IMR-90 (cell line): ENCODE results near the gene TMEM245. TPM values are rescaled to one million over a fixed set of nuclear protein-coding genes. Genes with fewer than 3 reads are reported as not detected.
A peak's percentile ranks its signal among the peaks of the same experiment; 100 is the strongest.

ENCODE experiments used
- ATAC-seq: fragments of 200-7000 bp; cut with Tn5 transposase; 2 replicates; pipeline ENCODE4 v1.9.1; 2020; ENCODE audit warnings: low read depth, mild to moderate bottlenecking, moderate library complexity
- BruUV-seq: library from RNA; stranded (reverse); fragments of 400-500 nt; replicated peaks from 2 replicates; lab custom pipeline; 2021; lab: Mats Ljungman, UMichigan
- CTCF ChIA-PET: fragments of 300-600 bp; formaldehyde crosslinking; extraction: SDS; loops from one replicate; lab custom pipeline; 2021; ENCODE audit warnings: antibody characterized with exemption; lab: Yijun Ruan, JAX
- POLR2A ChIA-PET: fragments of 300-600 bp; sonication (Branson Sonifier 250); formaldehyde crosslinking; loops from one replicate; lab custom pipeline; 2022; ENCODE audit warnings: antibody characterized with exemption; ENCODE audit not compliant: unreplicated experiment; lab: Charles Lee
- DNase-seq: peaks from one replicate; pipeline ENCODE4 v3.0.0; 2013
- H2AFZ ChIP-seq: replicated peaks from 2 replicates; pipeline ENCODE3; 2013; ENCODE audit warnings: low read length, mild to moderate bottlenecking; ENCODE audit not compliant: poor library complexity
- H2AK5ac ChIP-seq: 2 replicates; pipeline ENCODE4 v1.6.1; 2013; ENCODE audit warnings: low read depth, low read length, inconsistent platforms
- H2AK9ac ChIP-seq: replicated peaks from 2 replicates; pipeline ENCODE3; 2013; ENCODE audit warnings: mild to moderate bottlenecking, low read depth, low read length, moderate library complexity; ENCODE audit not compliant: poor library complexity
- H2BK120ac ChIP-seq: 2 replicates; pipeline ENCODE4 v1.6.1; 2013; ENCODE audit warnings: low read depth, low read length, inconsistent platforms
- H2BK15ac ChIP-seq: 3 replicates; pipeline ENCODE4 v1.6.1; 2013; ENCODE audit warnings: low read depth, low read length, inconsistent platforms
- H2BK20ac ChIP-seq: 2 replicates; pipeline ENCODE4 v1.6.1; 2013; ENCODE audit warnings: low read depth, mild to moderate bottlenecking, inconsistent platforms, low read length, moderate library complexity
- H2BK5ac ChIP-seq: 2 replicates; pipeline ENCODE4 v1.6.1; 2013; ENCODE audit warnings: mild to moderate bottlenecking, low read depth, low read length, inconsistent platforms; ENCODE audit not compliant: poor library complexity, severe bottlenecking
- H3K14ac ChIP-seq: replicated peaks from 2 replicates; pipeline ENCODE4 v1.6.1; 2013; ENCODE audit warnings: low read depth, low read length, inconsistent platforms
- H3K18ac ChIP-seq: 2 replicates; pipeline ENCODE4 v1.6.1; 2013; ENCODE audit warnings: low read depth, low read length, control low read depth
- H3K23ac ChIP-seq: 2 replicates; pipeline ENCODE4 v1.6.1; 2013; ENCODE audit warnings: low read depth, low read length, inconsistent platforms
- H3K27ac ChIP-seq: 2 replicates; pipeline ENCODE4 v1.5.1; 2013; ENCODE audit warnings: mild to moderate bottlenecking, control low read depth, low read length; ENCODE audit not compliant: insufficient read depth
- H3K27me3 ChIP-seq: 2 replicates; pipeline ENCODE4 v1.6.1; 2013; ENCODE audit warnings: low read length; ENCODE audit not compliant: control insufficient read depth, insufficient read depth
- H3K36me3 ChIP-seq: 2 replicates; pipeline ENCODE4 v1.6.1; 2013; ENCODE audit warnings: low read length, mixed read lengths; ENCODE audit not compliant: control insufficient read depth, insufficient read depth
- H3K4ac ChIP-seq: 2 replicates; pipeline ENCODE4 v1.6.1; 2013; ENCODE audit warnings: low read depth, low read length, inconsistent platforms
- H3K4me1 ChIP-seq: 2 replicates; pipeline ENCODE4 v1.6.1; 2013; ENCODE audit warnings: low read length, mixed read lengths; ENCODE audit not compliant: control insufficient read depth, insufficient read depth
- H3K4me2 ChIP-seq: 2 replicates; pipeline ENCODE4 v1.6.1; 2013; ENCODE audit warnings: low read depth, mild to moderate bottlenecking, control low read depth, low read length, moderate library complexity
- H3K4me3 ChIP-seq: 2 replicates; pipeline ENCODE4 v1.5.1; 2013; ENCODE audit warnings: low read depth, mild to moderate bottlenecking, control low read depth, low read length, moderate library complexity; ENCODE audit not compliant: insufficient read depth
- H3K56ac ChIP-seq: 2 replicates; pipeline ENCODE4 v1.6.1; 2013; ENCODE audit warnings: low read length, inconsistent platforms; ENCODE audit not compliant: insufficient read depth; ENCODE audit errors: extremely low read depth
- H3K79me1 ChIP-seq, 2 experiments: 2 replicates each; pipeline ENCODE4 v1.6.1; 2013; ENCODE audit warnings: low read length in 2 of 2, inconsistent platforms in 1 of 2, low read depth in 1 of 2
- H3K9ac ChIP-seq: 2 replicates; pipeline ENCODE4 v1.6.1; 2013; ENCODE audit warnings: low read depth, low read length, control low read depth
- H3K9me1 ChIP-seq: 2 replicates; pipeline ENCODE4 v1.6.1; 2013; ENCODE audit warnings: low read length, inconsistent platforms; ENCODE audit not compliant: insufficient read depth
- H3K9me3 ChIP-seq: 2 replicates; pipeline ENCODE4 v1.6.1; 2013; ENCODE audit warnings: low read length; ENCODE audit not compliant: control insufficient read depth, insufficient read depth
- H4K20me1 ChIP-seq: 2 replicates; pipeline ENCODE4 v1.6.1; 2013; ENCODE audit warnings: low read length, inconsistent platforms; ENCODE audit not compliant: insufficient read depth
- H4K5ac ChIP-seq: 2 replicates; pipeline ENCODE4 v1.6.1; 2013; ENCODE audit warnings: mild to moderate bottlenecking, low read depth, low read length, control low read depth
- H4K8ac ChIP-seq, 2 experiments: 2 replicates each; pipeline ENCODE4 v1.6.1; 2013; ENCODE audit warnings: low read depth in 2 of 2, low read length in 2 of 2, control low read depth in 1 of 2, inconsistent platforms in 1 of 2
- H4K91ac ChIP-seq: 2 replicates; pipeline ENCODE4 v1.6.1; 2013; ENCODE audit warnings: low read depth, low read length, inconsistent platforms; ENCODE audit not compliant: insufficient read depth
- CEBPB ChIP-seq: IDR thresholded peaks from 2 replicates; pipeline ENCODE4 v1.6.1; 2012; ENCODE audit warnings: low read depth, low read length, improper control_type of control experiment
- CHD1 ChIP-seq: IDR thresholded peaks from 2 replicates; pipeline ENCODE4 v1.6.1; 2012; ENCODE audit warnings: low read depth, low read length, improper control_type of control experiment
- MAZ ChIP-seq: IDR thresholded peaks from 2 replicates; pipeline ENCODE4 v1.6.1; 2012; ENCODE audit warnings: low read depth, mild to moderate bottlenecking, low read length, improper control_type of control experiment, moderate library complexity, borderline replicate concordance
- MXI1 ChIP-seq: IDR thresholded peaks from 2 replicates; pipeline ENCODE4 v1.6.1; 2012; ENCODE audit warnings: low read depth, mild to moderate bottlenecking, low read length, moderate library complexity, borderline replicate concordance
- WGBS, 2 experiments: methylation state at CpG; one replicate each; pipeline versions ENCODE4 v1.1.5 to v1.1.7; 2013; ENCODE audit warnings: missing lambda C conversion rate in 2 of 2; ENCODE audit not compliant: insufficient read length in 1 of 2; ENCODE audit errors: extremely low coverage in 2 of 2; 5-methylcytosine and 5-hydroxymethylcytosine counted together
- dilution Hi-C: fragments of 300-500 bp; cut with HindIII; formaldehyde crosslinking; loops from one replicate; pipeline ENCODE4 v1.14.3; 2018; ENCODE audit warnings: low sequenced_read_pairs; ENCODE audit not compliant: unreplicated experiment
- in situ Hi-C: fragments of 300-500 bp; cut with MboI; formaldehyde crosslinking; loops from 3 replicates; pipeline ENCODE4 v1.14.3; 2019; ENCODE audit warnings: low sequenced_read_pairs, inconsistent platforms, mixed read lengths
- intact Hi-C: fragments of 100-400 bp; cut with micrococcal nuclease; formaldehyde crosslinking; loops from 2 replicates; pipeline ENCODE4 v1.10.0; 2022
- polyA plus RNA-seq, 3 experiments: library from polyadenylated mRNA; depleted of rRNA; stranded (reverse); fragments of >200 nt; gene quantifications; 2 replicates each; pipeline ENCODE4 v1.2.3, GENCODE V29; 2012; ENCODE audit warnings: low replicate concordance in 1 of 3
- total RNA-seq: library from RNA; depleted of rRNA; stranded (reverse); fragments of >200 nt; gene quantifications from 2 replicates; pipeline ENCODE4 v1.2.3, GENCODE V29; 2012

Gene TMEM245
- total and polyA plus RNA-seq, 2 of the 4 experiments (the other 2 are of a cell fraction): 24.8 to 57.9 TPM

GRCh38 chr9:109035684-109036423 is 83.9 kb downstream of the TMEM245 start (continued):
- no peak for TF ChIP-seq MAZ
- TF ChIP-seq CHD1: no peak

GRCh38 chr9:109033941-109034700 is 85.6 kb downstream of the TMEM245 start:
- dilution Hi-C loops: no loop called here
- H3K9ac ChIP-seq: no peak overlapping the region

More at GRCh38 chr9:109033941-109034700, 85.6 kb downstream of the TMEM245 start:
- Histone ChIP-seq H2AFZ (no peak overlapping the region), H2AK5ac (no peak overlapping the region; the same call in 1 of the 2 replicates), H3K23ac (peak overlapping the region; percentile 51; the same call in 1 of the 2 replicates), H3K4me2 (no peak overlapping the region), H3K79me1 (peaks cover 28 to 41% of the 10 kb centered on the region in 2 experiments; a peak in 3 of 4 replicates), H2BK120ac (peak overlapping the region; percentile 44; the same call in 1 of the 2 replicates), H3K36me3 (peaks cover 12% of the 10 kb centered on the region), H2AK9ac (no peak overlapping the region), H4K20me1 (peaks cover 3% of the 10 kb centered on the region; the same call in 1 of the 2 replicates), H3K4me1 (peaks cover 16% of the 10 kb centered on the region), H4K91ac (no peak overlapping the region), H3K4me3 (no peak overlapping the region), H4K5ac (no peak overlapping the region), H3K56ac (no peak overlapping the region), H2BK5ac (no peak overlapping the region), H3K27ac (0 out of 2 replicates have a peak overlapping the region, but pooled peaks have one; percentile 17), H3K14ac (0 out of 2 replicates have a peak overlapping the region, but pooled peaks have one; percentile 26), H3K18ac (no peak overlapping the region), H2BK15ac (0 out of 3 replicates have a peak overlapping the region, but pooled peaks have one; percentile 26), H2BK20ac (peak overlapping the region; percentile 45), H3K27me3 (no peaks in the 10 kb centered on the region), H3K9me3 (no peaks in the 10 kb centered on the region), H3K4ac (peak overlapping the region; percentile 62; the same call in 1 of the 2 replicates), H4K8ac (peak overlapping the region in 1 of 2 experiments; percentile 19; a peak in 1 of 4 replicates), H3K9me1 (peaks cover 10% of the 10 kb centered on the region; the same call in 1 of the 2 replicates)
- BruUV-seq: no TSS peak
- ATAC-seq (peak; percentile 27; the same call in 1 of the 2 replicates), DNase-seq (no peak)
- in situ Hi-C loops (no loop called here), intact Hi-C loops (no loop called here)
- TF ChIP-seq MXI1 (no peak), CEBPB (0 out of 2 replicates have a peak, but pooled peaks have one; percentile 1)
- WGBS, 2 experiments: 60% methylated on average over 1 of the region's 6 CpGs; no CpG with 5 or more reads in 1 of the 2 experiments
- CTCF ChIA-PET: interaction anchor here (0.5 to 1.1 kb wide), 3 partner anchors 9 to 1742 kb away, joined by 3 to 7 read pairs (median 3); no protein-coding TSS in a partner anchor
- POLR2A ChIA-PET: no interaction called here
